GM21423 (cell line): ENCODE data around the gene CLEC18C.
"Not testable (repeated sequence)": the region's sequence is repeated elsewhere in the genome, so short reads cannot be mapped to it uniquely, and the experiment has no call there.

ENCODE experiments used
- ATAC-seq: cut with Tn5 transposase; IDR thresholded peaks from one replicate; pipeline ENCODE4 v1.9.1; 2021; ENCODE audit warnings: mild to moderate bottlenecking, moderate library complexity; ENCODE audit not compliant: unreplicated experiment

The CLEC18C gene

GRCh38 chr16:70204668-70205405 is 31.2 kb downstream of the CLEC18C start:
- not testable (repeated sequence) for ATAC-seq

GRCh38 chr16:70206382-70206781 is 32.8 kb downstream of the CLEC18C start:
- ATAC-seq = not testable (repeated sequence)

GRCh38 chr16:70218586-70218985 is 45.0 kb downstream of the CLEC18C start:
- not testable (repeated sequence) for ATAC-seq

- ATAC-seq = not testable (repeated sequence)
Observed at GRCh38 chr16:70222574-70222973, 49.0 kb downstream of the CLEC18C start.

- not testable (repeated sequence) for ATAC-seq
Observed at GRCh38 chr16:70223216-70223615, 49.6 kb downstream of the CLEC18C start.

GRCh38 chr16:70223971-70224513 is 50.5 kb downstream of the CLEC18C start:
- ATAC-seq = not testable (repeated sequence)

GRCh38 chr16:70224645-70225044 is 51.1 kb downstream of the CLEC18C start:
- not testable (repeated sequence) for ATAC-seq

- not testable (repeated sequence) for ATAC-seq
Observed at GRCh38 chr16:70225430-70225829, 51.8 kb downstream of the CLEC18C start.

- not testable (repeated sequence) for ATAC-seq
Observed at GRCh38 chr16:70226024-70226423, 52.4 kb downstream of the CLEC18C start.

- not testable (repeated sequence) for ATAC-seq
Observed at GRCh38 chr16:70231831-70232230, 58.2 kb downstream of the CLEC18C start.
